Naive B cell (primary cell): ENCODE data around the gene JSRP1. TPM values are rescaled to one million over a fixed set of nuclear protein-coding genes. Genes with fewer than 3 reads are reported as not detected.

Source experiments
- ATAC-seq, 2 donors: fragments of 150-1000 bp; cut with Tn5 transposase; 2 replicates each; pipeline ENCODE4 v1.10.0; 2021; ENCODE audit warnings: low read depth in 2 of 2, mild to moderate bottlenecking in 2 of 2, moderate library complexity in 2 of 2
- DNase-seq: peaks from one replicate; pipeline ENCODE4 v3.0.0; 2022
- H3K27ac Mint-ChIP-seq, 6 donors: one replicate each; pipeline ENCODE4 v1.8.0; 2020 to 2022; ENCODE audit warnings: mild to moderate bottlenecking in 6 of 6, mixed read lengths in 6 of 6, moderate library complexity in 5 of 6, inconsistent platforms in 2 of 6
- H3K27me3 Mint-ChIP-seq, 3 donors: one replicate each; pipeline ENCODE4 v1.8.0; 2021 to 2022; ENCODE audit warnings: mixed read lengths in 3 of 3, mild to moderate bottlenecking in 1 of 3
- H3K36me3 Mint-ChIP-seq, 2 donors: one replicate each; pipeline ENCODE4 v1.8.0; 2020 to 2022; ENCODE audit warnings: mixed read lengths in 2 of 2, inconsistent platforms in 1 of 2, mild to moderate bottlenecking in 1 of 2
- H3K4me1 Mint-ChIP-seq, 3 donors: one replicate each; pipeline ENCODE4 v1.8.0; 2020 to 2022; ENCODE audit warnings: mixed read lengths in 3 of 3, inconsistent platforms in 1 of 3, mild to moderate bottlenecking in 1 of 3, moderate library complexity in 1 of 3
- H3K4me3 Mint-ChIP-seq, 8 donors: one replicate each; pipeline ENCODE4 v1.8.0; 2020 to 2022; ENCODE audit warnings: mild to moderate bottlenecking in 8 of 8, mixed read lengths in 8 of 8, moderate library complexity in 8 of 8, inconsistent platforms in 2 of 8
- H3K9me3 Mint-ChIP-seq, 7 donors: one replicate each; pipeline ENCODE4 v1.8.0; 2020 to 2022; ENCODE audit warnings: mixed read lengths in 7 of 7, mild to moderate bottlenecking in 5 of 7, inconsistent platforms in 2 of 7, moderate library complexity in 1 of 7
- polyA plus RNA-seq, 6 donors: library from polyadenylated mRNA; unstranded; fragments of 300-500 nt; fragmentation: Illumina TruSeq; gene quantifications; one replicate each; pipeline ENCODE4 v1.2.3, GENCODE V29; 2021; ENCODE audit warnings: low read depth in 6 of 6

JSRP1 gene
- polyA plus RNA-seq, 6 donors from 2014 or later, result 0.41 to 0.87 (median 0.53) TPM; not detected in 3

- ATAC-seq, result no peak
- peaks cover 0 to 7% of the 10 kb centered on the region in 2 donors for H3K36me3 Mint-ChIP-seq
- H3K4me1 Mint-ChIP-seq, result peaks cover 36 to 40% (median 38%) of the 10 kb centered on the region in 3 donors
- no peaks in the 10 kb centered on the region for H3K9me3 Mint-ChIP-seq
- no peak overlapping the region for H3K4me3 Mint-ChIP-seq
- no peak for DNase-seq
- H3K27ac Mint-ChIP-seq, result no peak overlapping the region
- H3K27me3 Mint-ChIP-seq, result peaks cover 0 to 2% (median 0%) of the 10 kb centered on the region in 3 donors
These were observed 12.7 kb downstream of the JSRP1 start for GRCh38 chr19:2243274-2244124.

- DNase-seq, result no peak
- Mint-ChIP-seq H3K36me3 (peaks cover 0 to 7% of the 10 kb centered on the region in 2 donors), H3K4me3 (no peak overlapping the region), H3K4me1 (peaks cover 40 to 47% (median 45%) of the 10 kb centered on the region in 3 donors), H3K27me3 (no peaks in the 10 kb centered on the region), H3K27ac (peak overlapping the region in 1 of 6 donors; percentile 28), H3K9me3 (no peaks in the 10 kb centered on the region)
- no peak for ATAC-seq
These were observed 13.4 kb downstream of the JSRP1 start for GRCh38 chr19:2242816-2243215.

DNA sequence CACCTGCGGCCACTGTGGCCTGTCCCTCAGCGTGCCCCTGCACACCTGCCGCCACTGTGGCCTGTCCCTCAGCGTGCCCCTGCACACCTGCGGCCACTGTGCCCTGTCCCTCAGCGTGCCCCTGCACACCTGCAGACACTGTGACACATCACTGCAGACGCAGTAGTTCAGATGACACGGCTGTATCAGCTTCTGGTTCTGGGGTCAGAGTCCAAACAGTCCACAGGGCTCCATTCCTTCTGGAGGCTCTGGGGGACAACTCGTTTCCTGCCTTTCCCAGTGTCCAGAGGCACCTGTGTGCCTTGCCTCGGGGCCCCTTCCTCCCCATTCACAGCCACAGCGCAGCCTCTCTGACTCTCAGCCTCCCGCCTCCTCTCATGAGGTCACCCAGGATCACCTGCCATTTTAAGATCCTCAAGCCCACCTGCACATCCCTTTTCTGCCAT lies 14.1 kb downstream of the JSRP1 start:
- DNase-seq, result no peak
- no peak for ATAC-seq
- H3K4me3 Mint-ChIP-seq, result peak overlapping the region in 1 of 8 donors; percentile 70
- no peaks in the 10 kb centered on the region for H3K9me3 Mint-ChIP-seq
- H3K27me3 Mint-ChIP-seq, result no peaks in the 10 kb centered on the region
- H3K4me1 Mint-ChIP-seq, result peaks cover 43 to 53% (median 50%) of the 10 kb centered on the region in 3 donors
- peaks cover 0 to 7% of the 10 kb centered on the region in 2 donors for H3K36me3 Mint-ChIP-seq
- peak overlapping the region in 1 of 6 donors; percentile 89 for H3K27ac Mint-ChIP-seq

DNA sequence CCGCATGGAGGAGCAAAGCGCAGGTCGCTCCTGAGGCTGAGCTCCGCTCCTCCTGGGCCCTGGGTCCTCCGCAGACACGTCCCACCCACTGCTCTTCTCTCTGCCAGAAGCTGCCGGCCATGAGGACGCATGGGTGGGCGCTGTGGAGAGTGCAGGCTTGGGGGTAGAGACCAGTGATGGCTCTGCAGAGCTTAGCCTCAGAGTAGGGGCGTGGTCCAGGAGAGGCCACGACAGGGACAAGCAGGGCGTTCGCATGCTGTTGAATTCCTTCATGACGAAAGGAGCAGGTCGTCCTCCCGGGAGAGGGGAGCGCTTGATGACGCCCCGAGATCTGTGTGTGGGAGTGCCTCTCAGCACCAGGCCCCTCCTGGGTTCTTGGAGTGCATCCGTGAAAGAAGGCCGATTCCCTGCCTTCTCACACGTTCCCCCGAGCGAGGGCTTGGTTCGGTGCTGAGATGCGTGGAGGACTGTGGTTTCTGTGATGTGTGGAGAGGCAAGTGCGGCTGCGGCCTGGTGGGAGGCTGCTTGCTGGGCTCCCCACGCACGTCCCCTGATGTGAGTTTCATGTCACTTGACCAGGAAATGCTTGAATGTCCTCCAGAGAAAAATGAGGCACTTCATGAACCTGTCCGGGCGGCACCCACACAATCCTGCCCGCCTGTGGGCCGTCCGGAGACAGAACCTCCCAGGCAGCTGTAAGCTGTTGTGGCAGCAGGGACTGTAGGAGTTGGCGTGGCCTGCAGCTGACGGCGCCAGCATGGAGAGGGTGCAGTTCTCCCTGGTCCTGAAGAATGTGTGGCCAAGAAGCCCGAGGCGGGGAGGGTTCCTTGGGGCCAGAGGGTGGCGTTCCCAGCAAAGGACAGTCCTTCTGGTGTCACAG lies 15.1 kb downstream of the JSRP1 start:
- H3K27me3 Mint-ChIP-seq, result no peaks in the 10 kb centered on the region
- DNase-seq (no peak), ATAC-seq (no peak)
- peaks cover 0 to 7% of the 10 kb centered on the region in 2 donors for H3K36me3 Mint-ChIP-seq
- H3K27ac Mint-ChIP-seq, result peak overlapping the region in 3 of 6 donors; percentile 61 to 98 (median 87)
- H3K4me1 Mint-ChIP-seq, result peaks cover 51 to 58% (median 56%) of the 10 kb centered on the region in 3 donors
- H3K9me3 Mint-ChIP-seq, result peaks cover 0 to 4% (median 0%) of the 10 kb centered on the region in 7 donors
- peak overlapping the region in 6 of 8 donors; percentile 53 to 93 (median 80) for H3K4me3 Mint-ChIP-seq

DNA sequence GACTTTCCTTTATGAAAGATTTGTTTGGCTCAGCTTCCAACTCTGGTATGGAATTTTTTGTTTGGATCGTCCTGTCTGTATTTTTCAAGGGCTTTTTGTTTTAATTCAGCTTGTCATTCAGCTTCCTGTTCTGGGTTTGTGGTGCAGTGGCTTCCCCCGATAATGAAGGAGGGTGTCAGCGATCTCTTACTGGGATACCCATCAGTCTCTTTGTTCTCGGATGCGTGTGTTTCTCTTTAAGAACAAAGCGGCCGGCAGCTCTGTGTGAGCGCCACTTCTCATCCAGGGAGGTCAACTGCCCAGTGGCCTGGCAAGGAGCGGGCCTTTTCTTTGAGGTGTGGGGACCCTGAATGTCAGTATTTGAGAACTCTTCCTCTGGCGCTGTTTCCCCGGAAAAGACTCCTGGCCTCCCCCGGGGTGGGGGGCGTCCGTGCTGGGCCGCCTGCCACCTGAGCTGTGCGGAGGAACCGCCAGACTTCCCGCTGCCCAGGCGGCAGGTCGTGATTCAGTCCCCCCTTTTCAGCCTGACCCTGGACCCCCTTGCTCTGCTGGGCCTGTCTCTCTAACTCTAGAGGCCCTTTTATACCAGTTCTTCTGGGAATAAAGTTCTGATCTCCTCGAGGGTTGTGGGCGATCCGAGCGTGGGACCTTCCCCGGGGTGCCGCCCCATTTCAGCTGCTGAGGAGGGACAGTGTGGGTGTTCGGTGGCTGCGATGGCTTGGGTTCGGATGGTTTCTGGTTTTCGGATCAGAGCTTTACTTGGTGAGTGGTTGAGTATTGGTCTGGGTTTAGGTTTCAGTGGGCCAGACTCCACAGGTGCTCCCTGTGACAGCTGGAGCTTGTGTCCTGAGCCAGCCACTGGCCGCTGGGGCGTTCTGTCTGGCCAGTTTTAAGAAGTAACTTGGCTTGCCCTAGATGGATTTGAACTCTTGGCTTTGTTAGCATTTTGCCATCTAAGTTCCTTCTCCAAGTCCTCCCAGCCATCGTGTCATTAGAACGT lies 16.1 kb downstream of the JSRP1 start:
- Mint-ChIP-seq H3K4me1 (peaks cover 52 to 65% (median 59%) of the 10 kb centered on the region in 3 donors), H3K4me3 (peak overlapping the region; percentile 75 to 99 (median 92))
- ATAC-seq, result no peak

GRCh38 chr19:2239173-2239572 lies 17.0 kb downstream of the JSRP1 start:
- H3K9me3 Mint-ChIP-seq, result peaks cover 0 to 4% (median 0%) of the 10 kb centered on the region in 7 donors
- no peak for ATAC-seq

More for the DNA sequence above, 16.1 kb downstream of the JSRP1 start:
- no peak for DNase-seq
- H3K27ac Mint-ChIP-seq, result peak overlapping the region; percentile 76 to 98 (median 88)
- H3K9me3 Mint-ChIP-seq, result peaks cover 0 to 4% (median 0%) of the 10 kb centered on the region in 7 donors
- no peaks in the 10 kb centered on the region for H3K27me3 Mint-ChIP-seq
- H3K36me3 Mint-ChIP-seq, result no peaks in the 10 kb centered on the region

GRCh38 chr19:2237869-2238153 lies 18.4 kb downstream of the JSRP1 start:
- Mint-ChIP-seq H3K4me3 (peak overlapping the region; percentile 75 to 100 (median 96)), H3K27ac (peak overlapping the region; percentile 38 to 98 (median 91)), H3K4me1 (peaks cover 57 to 80% (median 73%) of the 10 kb centered on the region in 3 donors), H3K9me3 (peaks cover 0 to 4% (median 0%) of the 10 kb centered on the region in 7 donors), H3K27me3 (no peaks in the 10 kb centered on the region), H3K36me3 (no peaks in the 10 kb centered on the region)
- no peak for ATAC-seq
- DNase-seq, result no peak

More at GRCh38 chr19:2239173-2239572, 17.0 kb downstream of the JSRP1 start:
- Mint-ChIP-seq H3K27me3 (no peaks in the 10 kb centered on the region), H3K36me3 (no peaks in the 10 kb centered on the region), H3K4me3 (peak overlapping the region; percentile 75 to 100 (median 94)), H3K4me1 (peaks cover 56 to 74% (median 68%) of the 10 kb centered on the region in 3 donors), H3K27ac (peak overlapping the region in 5 of 6 donors; percentile 62 to 98 (median 90))
- DNase-seq, result no peak

GRCh38 chr19:2237051-2237868 lies 19.0 kb downstream of the JSRP1 start:
- no peaks in the 10 kb centered on the region for H3K36me3 Mint-ChIP-seq
- no peak for ATAC-seq
- H3K27ac Mint-ChIP-seq, result peak overlapping the region; percentile 76 to 98 (median 91)
- peaks cover 52 to 75% (median 72%) of the 10 kb centered on the region in 3 donors for H3K4me1 Mint-ChIP-seq
- H3K4me3 Mint-ChIP-seq, result peak overlapping the region; percentile 75 to 100 (median 96)
- H3K27me3 Mint-ChIP-seq, result no peaks in the 10 kb centered on the region
- H3K9me3 Mint-ChIP-seq, result peaks cover 0 to 4% (median 0%) of the 10 kb centered on the region in 7 donors
- DNase-seq, result no peak

DNA sequence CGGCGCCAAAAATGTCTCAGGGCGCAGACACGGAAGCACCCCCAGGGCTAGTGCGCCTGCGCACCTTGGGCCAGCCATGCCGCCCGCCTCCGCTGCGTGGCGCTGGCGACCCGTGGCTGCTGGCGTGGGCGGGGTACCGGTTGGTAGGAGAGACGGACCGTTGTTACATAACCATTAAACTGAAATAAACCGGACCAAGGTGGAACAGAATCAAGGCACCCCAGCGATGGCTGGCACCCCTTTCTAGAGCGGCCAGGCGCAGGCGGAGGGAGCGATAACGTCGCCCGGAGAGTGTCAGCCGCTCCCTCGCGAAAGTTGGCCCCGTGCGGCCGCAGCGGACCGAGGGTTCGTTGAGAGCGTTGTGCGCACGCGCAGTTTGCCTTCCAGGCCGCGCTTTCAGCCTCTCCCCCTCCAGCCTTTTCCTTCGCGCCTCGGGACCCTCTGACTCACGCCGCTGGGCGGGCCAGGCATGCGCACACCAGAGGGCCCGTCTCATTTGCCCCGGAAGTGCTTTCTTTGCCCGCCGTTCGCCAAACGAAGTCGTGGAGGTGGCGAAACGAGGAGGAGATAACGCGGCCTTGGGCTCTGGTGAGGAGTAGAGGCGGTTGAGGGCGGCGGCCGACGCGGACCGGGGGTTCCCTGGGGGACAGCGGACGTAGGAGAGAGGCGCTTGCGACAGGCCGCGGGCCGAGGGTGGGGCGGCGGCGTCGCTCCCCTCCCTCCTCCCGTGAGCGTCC lies 19.7 kb downstream of the JSRP1 start, which contains the start of the genes PLEKHJ1 and SF3A2:
Gene PLEKHJ1, minus strand, starts transcription at position 16 of the 737 bp plus-strand sequence. CDS start 81 bp downstream, outside the sequence.
Gene SF3A2, plus strand, starts transcription at position 511 of the 737 bp plus-strand sequence. CDS start 6,595 bp downstream, outside the sequence.
- H3K27ac Mint-ChIP-seq, result peak within 1 kb of the TSS; percentile 97 to 99 (median 98)
- H3K4me1 Mint-ChIP-seq, result peaks cover 48 to 70% (median 67%) of the 10 kb centered on the region in 3 donors
- H3K4me3 Mint-ChIP-seq, result peak within 1 kb of the TSS; percentile 91 to 100 (median 98)
- peaks cover 0 to 4% (median 0%) of the 10 kb centered on the region in 7 donors for H3K9me3 Mint-ChIP-seq
- H3K36me3 Mint-ChIP-seq, result no peaks in the 10 kb centered on the region
- ATAC-seq, result peak; percentile 80
- DNase-seq, result peak; percentile 100
- no peaks in the 10 kb centered on the region for H3K27me3 Mint-ChIP-seq

- Mint-ChIP-seq H3K9me3 (peaks cover 0 to 4% (median 0%) of the 10 kb centered on the region in 7 donors), H3K4me1 (peaks cover 43 to 67% (median 62%) of the 10 kb centered on the region in 3 donors), H3K27me3 (no peaks in the 10 kb centered on the region), H3K4me3 (peak overlapping the region; percentile 91 to 100 (median 98)), H3K27ac (peak overlapping the region in 4 of 6 donors; percentile 97 to 98 (median 98)), H3K36me3 (no peaks in the 10 kb centered on the region)
- DNase-seq (no peak), ATAC-seq (no peak)
These were observed 20.2 kb downstream of the JSRP1 start for GRCh38 chr19:2236064-2236313.
